PC-9 (cell line): Measurements from ENCODE around the gene SH3RF3. TPM values are rescaled to one million over a fixed set of nuclear protein-coding genes. Genes with fewer than 3 reads are reported as not detected.

Experiments
- BruUV-seq: library from RNA; stranded (reverse); fragments of 400-500 nt; replicated peaks from 2 replicates; lab custom pipeline; 2021; lab: Mats Ljungman, UMichigan
- CTCF ChIA-PET: fragments of 300-600 bp; sonication (Branson Sonifier 250); formaldehyde crosslinking; loops from one replicate; lab custom pipeline; 2022; ENCODE audit warnings: antibody characterized with exemption; lab: Charles Lee
- POLR2A ChIA-PET: fragments of 300-600 bp; sonication (Branson Sonifier 250); formaldehyde crosslinking; loops from one replicate; lab custom pipeline; 2022; ENCODE audit warnings: antibody characterized with exemption; ENCODE audit not compliant: unreplicated experiment; lab: Charles Lee
- DNase-seq, 2 experiments: peaks; one replicate each; pipeline versions ENCODE4 v3.0.0 to v3.0.0-alpha.2; 2015 to 2022; ENCODE audit warnings: mixed read lengths in 1 of 2
- H2AFZ ChIP-seq: fragments of 200-600 bp; sonication (generic); 2 replicates; pipeline ENCODE4 v1.8.1; 2017; ENCODE audit warnings: antibody characterized with exemption
- H3F3A ChIP-seq: fragments of 200-600 bp; sonication (generic); 2 replicates; pipeline ENCODE4 v1.8.1; 2017; ENCODE audit warnings: antibody characterized with exemption, mild to moderate bottlenecking, low read depth; ENCODE audit not compliant: insufficient read depth
- H3K27ac ChIP-seq: fragments of 200-600 bp; sonication (generic); 2 replicates; pipeline ENCODE4 v1.6.1; 2016; ENCODE audit warnings: mixed run types
- H3K27me3 ChIP-seq: fragments of 200-600 bp; sonication (generic); 2 replicates; pipeline ENCODE4 v1.6.1; 2016; ENCODE audit warnings: low read depth, mixed run types; ENCODE audit not compliant: insufficient read depth
- H3K36me3 ChIP-seq: fragments of 200-600 bp; sonication (generic); 2 replicates; pipeline ENCODE4 v1.6.1; 2016; ENCODE audit warnings: low read depth, mixed run types
- H3K4me1 ChIP-seq: fragments of 200-600 bp; sonication (generic); replicated peaks from 2 replicates; pipeline ENCODE4 v1.6.1; 2016; ENCODE audit warnings: mixed run types; ENCODE audit not compliant: insufficient read depth
- H3K4me2 ChIP-seq: fragments of 200-600 bp; sonication (generic); 2 replicates; pipeline ENCODE4 v1.6.1; 2017; ENCODE audit warnings: mixed run types
- H3K4me3 ChIP-seq: fragments of 200-600 bp; sonication (generic); 2 replicates; pipeline ENCODE4 v1.6.1; 2016; ENCODE audit warnings: mixed run types
- H3K79me2 ChIP-seq: fragments of 200-600 bp; sonication (generic); 2 replicates; pipeline ENCODE4 v1.6.1; 2017; ENCODE audit warnings: low read depth, mixed run types
- H3K9me2 ChIP-seq: fragments of 200-600 bp; sonication (generic); 2 replicates; pipeline ENCODE4 v1.8.1; 2017; ENCODE audit warnings: mild to moderate bottlenecking; ENCODE audit not compliant: insufficient read depth
- H3K9me3 ChIP-seq: fragments of 200-600 bp; sonication (generic); 2 replicates; pipeline ENCODE4 v1.8.1; 2016; ENCODE audit warnings: low read depth; ENCODE audit not compliant: insufficient read depth
- H4K20me1 ChIP-seq: fragments of 200-600 bp; sonication (generic); 2 replicates; pipeline ENCODE4 v1.8.1; 2017; ENCODE audit not compliant: insufficient read depth
- EZH2 ChIP-seq: fragments of 200-600 bp; sonication (generic); IDR thresholded peaks from 2 replicates; pipeline ENCODE4 v1.8.0; 2017; ENCODE audit warnings: antibody characterized with exemption, low read depth
- intact Hi-C: fragments of 100-400 bp; cut with micrococcal nuclease; formaldehyde crosslinking; loops from one replicate; pipeline ENCODE4 v1.10.0; 2022; ENCODE audit not compliant: unreplicated experiment
- total RNA-seq: library from RNA; stranded (reverse); gene quantifications from 2 replicates; pipeline ENCODE4 v1.2.3, GENCODE V29; 2021
- TF ChIP-seq, protein P1 (sequence below): fragments of 200-600 bp; sonication (generic); conservative IDR thresholded peaks from 2 replicates; pipeline ENCODE4 v1.6.1; 2017; ENCODE audit warnings: mixed run types, antibody characterized with exemption, mild to moderate bottlenecking, moderate library complexity

Gene SH3RF3
- total RNA-seq, 1 experiment from 2014 or later: 6.1 TPM

DNA sequence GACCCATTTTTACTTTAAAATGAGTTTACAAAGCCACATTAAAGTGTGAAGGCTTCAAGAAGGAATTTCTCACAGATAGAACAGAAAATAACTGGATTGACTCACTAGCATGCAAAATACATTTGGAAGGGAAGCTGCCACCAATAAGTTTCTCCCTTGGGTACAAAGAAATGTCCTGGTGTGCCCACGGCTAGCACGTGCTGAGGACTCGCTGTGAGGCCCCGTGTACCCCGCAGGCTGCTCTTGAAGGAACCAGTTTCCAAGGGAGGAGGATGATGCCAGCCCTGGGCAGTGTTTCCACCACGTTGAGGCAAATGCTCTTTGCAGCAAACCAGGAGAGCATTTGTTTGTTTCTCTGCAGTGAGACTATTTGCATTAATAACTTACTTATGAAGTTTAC lies 207.3 kb downstream of the SH3RF3 start:
- DNase-seq: no peak
- intact Hi-C loops: no loop called here
- Histone ChIP-seq H3K79me2 (0 out of 2 replicates have a peak, but pooled peaks cover 6% of the 10 kb centered on the region), H2AFZ (no peak overlapping the region), H3K27me3 (no peaks in the 10 kb centered on the region), H4K20me1 (no peaks in the 10 kb centered on the region), H3K9me3 (no peaks in the 10 kb centered on the region), H3K4me3 (no peak overlapping the region), H3K9me2 (no peaks in the 10 kb centered on the region), H3F3A (peaks cover 30% of the 10 kb centered on the region), H3K36me3 (no peaks in the 10 kb centered on the region), H3K27ac (no peak overlapping the region), H3K4me2 (no peak overlapping the region), H3K4me1 (peaks cover 52% of the 10 kb centered on the region)
- TF ChIP-seq, protein P1, sequence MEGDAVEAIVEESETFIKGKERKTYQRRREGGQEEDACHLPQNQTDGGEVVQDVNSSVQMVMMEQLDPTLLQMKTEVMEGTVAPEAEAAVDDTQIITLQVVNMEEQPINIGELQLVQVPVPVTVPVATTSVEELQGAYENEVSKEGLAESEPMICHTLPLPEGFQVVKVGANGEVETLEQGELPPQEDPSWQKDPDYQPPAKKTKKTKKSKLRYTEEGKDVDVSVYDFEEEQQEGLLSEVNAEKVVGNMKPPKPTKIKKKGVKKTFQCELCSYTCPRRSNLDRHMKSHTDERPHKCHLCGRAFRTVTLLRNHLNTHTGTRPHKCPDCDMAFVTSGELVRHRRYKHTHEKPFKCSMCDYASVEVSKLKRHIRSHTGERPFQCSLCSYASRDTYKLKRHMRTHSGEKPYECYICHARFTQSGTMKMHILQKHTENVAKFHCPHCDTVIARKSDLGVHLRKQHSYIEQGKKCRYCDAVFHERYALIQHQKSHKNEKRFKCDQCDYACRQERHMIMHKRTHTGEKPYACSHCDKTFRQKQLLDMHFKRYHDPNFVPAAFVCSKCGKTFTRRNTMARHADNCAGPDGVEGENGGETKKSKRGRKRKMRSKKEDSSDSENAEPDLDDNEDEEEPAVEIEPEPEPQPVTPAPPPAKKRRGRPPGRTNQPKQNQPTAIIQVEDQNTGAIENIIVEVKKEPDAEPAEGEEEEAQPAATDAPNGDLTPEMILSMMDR: no peak
- BruUV-seq: no TSS peak
- CTCF ChIA-PET: no interaction called here
- POLR2A ChIA-PET: interaction anchor here (0.6 kb wide), 1 partner anchor 62 kb away, joined by 7 read pairs; no protein-coding TSS in a partner anchor

DNA sequence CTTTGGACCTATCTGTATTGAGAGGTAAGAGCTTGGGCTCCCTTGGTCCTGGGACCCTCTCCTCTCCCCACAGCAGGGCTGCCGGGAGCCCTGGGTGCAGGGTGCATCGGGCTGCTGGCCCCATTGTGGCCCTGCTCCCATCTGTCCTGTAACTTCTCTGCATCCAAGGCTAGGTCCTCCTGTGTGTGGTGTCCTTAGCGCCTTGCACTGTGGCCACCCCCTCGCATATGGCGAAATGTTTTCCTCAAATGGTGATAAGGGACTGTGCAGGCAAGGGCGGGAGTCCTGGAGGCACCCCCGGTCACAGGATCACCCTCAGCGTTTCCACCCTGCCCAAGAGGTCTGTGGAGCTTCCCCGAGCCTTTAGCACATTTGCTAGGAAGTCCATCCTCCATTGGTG lies 208.2 kb downstream of the SH3RF3 start:
- no peak for DNase-seq
- Histone ChIP-seq H3K27me3 (no peaks in the 10 kb centered on the region), H3K4me2 (no peak overlapping the region), H3K4me1 (peaks cover 52% of the 10 kb centered on the region), H3K9me3 (no peaks in the 10 kb centered on the region), H3K36me3 (no peaks in the 10 kb centered on the region), H3K27ac (no peak overlapping the region), H4K20me1 (no peaks in the 10 kb centered on the region), H2AFZ (no peak overlapping the region), H3K4me3 (no peak overlapping the region), H3K79me2 (0 out of 2 replicates have a peak, but pooled peaks cover 6% of the 10 kb centered on the region), H3K9me2 (no peaks in the 10 kb centered on the region), H3F3A (peaks cover 26% of the 10 kb centered on the region)
- ChIA-PET POLR2A (no interaction called here), CTCF (no interaction called here)
- intact Hi-C loops: no loop called here
- no TSS peak for BruUV-seq
- no peak for TF ChIP-seq EZH2
- TF ChIP-seq, protein P1: no peak

DNA sequence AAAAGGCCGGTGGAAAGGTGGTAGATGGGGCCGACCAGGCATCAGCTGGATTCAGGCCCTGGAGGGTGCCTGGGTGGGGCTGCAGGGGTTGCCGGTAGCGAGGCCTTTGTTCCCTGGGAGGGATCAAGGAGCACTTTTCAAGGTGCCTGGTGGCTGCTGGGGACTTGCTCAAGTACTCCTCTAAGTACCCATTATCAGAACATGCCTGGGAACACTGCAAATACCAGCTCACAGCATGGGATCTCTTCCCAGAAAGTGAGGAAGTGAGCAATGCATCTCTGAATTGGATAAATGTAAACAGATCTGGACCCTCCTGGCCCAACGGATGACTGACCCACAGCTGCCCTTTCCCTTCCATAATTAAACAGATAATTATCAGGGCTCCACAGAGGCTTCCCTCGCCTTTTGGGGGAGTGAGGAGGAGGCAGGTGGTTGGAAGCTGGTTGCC lies 210.5 kb downstream of the SH3RF3 start:
- no peak for DNase-seq
- ChIA-PET POLR2A (no interaction called here), CTCF (no interaction called here)
- TF ChIP-seq, protein P1: no peak
- no peak for TF ChIP-seq EZH2
- H2AFZ ChIP-seq: no peak overlapping the region
- no peak overlapping the region for H3K4me3 ChIP-seq
- no peaks in the 10 kb centered on the region for H3K36me3 ChIP-seq
- intact Hi-C loops: no loop called here
- H3K4me2 ChIP-seq: no peak overlapping the region
- no peaks in the 10 kb centered on the region for H3K9me3 ChIP-seq
- no peaks in the 10 kb centered on the region for H3K9me2 ChIP-seq
- H3K79me2 ChIP-seq: peaks cover 6% of the 10 kb centered on the region; the same call in 1 of the 2 replicates
- H3F3A ChIP-seq: peaks cover 17% of the 10 kb centered on the region
- no peak overlapping the region for H3K27ac ChIP-seq
- BruUV-seq: no TSS peak
- H4K20me1 ChIP-seq: no peaks in the 10 kb centered on the region
- H3K27me3 ChIP-seq: no peaks in the 10 kb centered on the region
- peaks cover 40% of the 10 kb centered on the region for H3K4me1 ChIP-seq
